Measurements from ENCODE around the gene VPS52. TPM values are rescaled to one million over a fixed set of nuclear protein-coding genes. Genes with fewer than 3 reads are reported as not detected.

The VPS52 gene
- total RNA-seq, 3 donors from 2014 or later: 58.2 to 82.6 (median 72.7) TPM

- Histone ChIP-seq H3K9me3 (no peaks in the 10 kb centered on the region), H3K4me1 (ENCODE audit: low read depth) (no peaks in the 10 kb centered on the region), H3K4me3 (no peak overlapping the region), H3K36me3 (ENCODE audit: low read depth) (peaks cover 5% of the 10 kb centered on the region)
- DNase-seq (no peak), ATAC-seq (no peak)
- intact Hi-C loops (cut with DNase I, micrococcal nuclease): no loop called here
- no peak for TF ChIP-seq CTCF (IDR thresholded peaks at IDR 0.05)
These were observed 34.7 kb upstream of the VPS52 start for GRCh38 chr6:33306356-33306755.

- H3K9me3 ChIP-seq: no peaks in the 10 kb centered on the region
- H3K4me3 ChIP-seq: no peak overlapping the region
- TF ChIP-seq CTCF (IDR thresholded peaks at IDR 0.05): no peak
- DNase-seq: no peak
- H3K4me1 ChIP-seq (ENCODE audit: low read depth): peaks cover 6% of the 10 kb centered on the region
- H3K36me3 ChIP-seq (ENCODE audit: low read depth): peaks cover 5% of the 10 kb centered on the region
- ATAC-seq: no peak
- intact Hi-C loops (cut with DNase I, micrococcal nuclease): no loop called here
These were observed 33.4 kb upstream of the VPS52 start for GRCh38 chr6:33305052-33305451.

GRCh38 chr6:33304216-33304615, 32.5 kb upstream of the VPS52 start:
- no peaks in the 10 kb centered on the region for H3K9me3 ChIP-seq
- H3K36me3 ChIP-seq (ENCODE audit: low read depth): peaks cover 5% of the 10 kb centered on the region
- H3K4me3 ChIP-seq: no peak overlapping the region
- intact Hi-C loops (cut with DNase I, micrococcal nuclease): no loop called here
- H3K4me1 ChIP-seq (ENCODE audit: low read depth): peaks cover 10% of the 10 kb centered on the region
- ATAC-seq: no peak
- no peak for DNase-seq
- no peak for TF ChIP-seq CTCF (IDR thresholded peaks at IDR 0.05)

- H3K4me1 ChIP-seq (ENCODE audit: low read depth): peaks cover 17% of the 10 kb centered on the region
- no peak for TF ChIP-seq CTCF (IDR thresholded peaks at IDR 0.05)
- no peak for ATAC-seq
- H3K9me3 ChIP-seq: no peaks in the 10 kb centered on the region
- DNase-seq: no peak
- H3K36me3 ChIP-seq (ENCODE audit: low read depth): peaks cover 5% of the 10 kb centered on the region
- intact Hi-C loops (cut with DNase I, micrococcal nuclease): no loop called here
- H3K4me3 ChIP-seq: no peak overlapping the region
These were observed 30.2 kb upstream of the VPS52 start for GRCh38 chr6:33301877-33302276.

- peak; percentile 84 for ATAC-seq
- Histone ChIP-seq H3K4me3 (peak overlapping the region; percentile 49), H3K36me3 (ENCODE audit: low read depth) (peaks cover 4% of the 10 kb centered on the region), H3K9me3 (no peaks in the 10 kb centered on the region), H3K4me1 (ENCODE audit: low read depth) (peaks cover 17% of the 10 kb centered on the region)
- intact Hi-C loops (cut with DNase I, micrococcal nuclease): no loop called here
- peak; percentile 73 for TF ChIP-seq CTCF (IDR thresholded peaks at IDR 0.05)
- DNase-seq: peak; percentile 94 to 95 (median 95)
These were observed 27.7 kb upstream of the VPS52 start for GRCh38 chr6:33299237-33299944.

Data from mucosa of descending colon (tissue), 3 donors.